Ishikawa (cell line): ENCODE results near the gene PTPRN2.

Experiments
- EP300 ChIP-seq: IDR thresholded peaks from 2 replicates; pipeline ENCODE4 v1.6.1; 2012; ENCODE audit warnings: borderline replicate concordance
- MAX ChIP-seq: IDR thresholded peaks from 2 replicates; pipeline ENCODE4 v1.6.1; 2012
- RAD21 ChIP-seq: IDR thresholded peaks from 2 replicates; pipeline ENCODE4 v1.6.1; 2012; ENCODE audit warnings: low read depth
- REST ChIP-seq: IDR thresholded peaks from 2 replicates; pipeline ENCODE4 v1.6.1; 2012; ENCODE audit warnings: low read depth, mild to moderate bottlenecking
- TAF1 ChIP-seq: IDR thresholded peaks from 2 replicates; pipeline ENCODE4 v1.6.1; 2012; ENCODE audit warnings: low read depth, mild to moderate bottlenecking
- TCF12 ChIP-seq: IDR thresholded peaks from 2 replicates; pipeline ENCODE4 v1.6.1; 2012; ENCODE audit warnings: low read depth
- YY1 ChIP-seq: IDR thresholded peaks from 2 replicates; pipeline ENCODE4 v1.6.1; 2012; ENCODE audit warnings: low read depth

GRCh38 chr7:158573310-158573709, 14.3 kb downstream of the PTPRN2 start:
- TF ChIP-seq MAX = no peak
- TF ChIP-seq REST = no peak
- no peak for TF ChIP-seq RAD21
- TF ChIP-seq EP300 = no peak
- no peak for TF ChIP-seq YY1
- no peak for TF ChIP-seq TCF12
- no peak for TF ChIP-seq TAF1
